GM19099 (cell line): ENCODE data around the gene CD59.

Experiments
- POLR2A ChIP-seq: IDR thresholded peaks from 3 replicates; pipeline ENCODE4 v1.6.1; 2011; ENCODE audit warnings: low read depth; ENCODE audit not compliant: insufficient read length; ENCODE audit errors: extremely low read depth

CD59 gene

DNA sequence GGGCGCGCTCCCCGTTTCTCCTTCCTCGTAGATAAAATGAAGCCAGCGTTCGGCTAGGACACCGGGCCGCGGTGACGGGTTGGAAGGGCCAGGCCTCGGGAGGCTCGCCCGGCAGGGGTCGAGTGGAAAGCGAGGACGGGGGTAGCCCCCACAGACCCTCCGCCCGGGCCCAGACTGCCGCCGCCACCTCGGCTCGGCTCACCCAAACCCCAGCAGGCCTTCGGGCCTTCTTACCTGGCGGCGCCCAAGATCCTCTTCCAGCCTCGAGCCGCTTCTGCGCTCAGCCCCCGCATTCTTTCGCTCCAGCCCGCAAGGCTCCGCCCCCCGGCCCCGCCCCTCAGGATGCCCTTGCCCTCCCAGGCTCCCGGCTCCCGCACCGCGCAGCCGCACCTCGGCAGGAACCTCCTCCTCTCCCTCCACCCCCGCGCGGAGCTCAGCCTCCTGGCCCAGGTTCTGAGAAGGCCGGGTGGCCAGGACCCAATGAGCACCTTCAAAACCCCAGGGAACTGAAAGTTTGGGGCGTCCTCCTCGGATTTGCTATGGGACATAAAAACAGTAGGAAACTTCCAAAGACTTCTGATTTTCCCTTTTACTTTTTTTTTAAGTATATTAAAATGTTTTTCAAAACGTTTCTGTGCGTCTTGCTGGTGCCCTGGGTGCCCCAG lies at the start of gene CD59:
Gene CD59, minus strand, starts transcription at position 276 of the 665 bp plus-strand sequence. CDS start 13,978 bp downstream, outside the sequence.
- TF ChIP-seq POLR2A = peak; percentile 84

- TF ChIP-seq POLR2A = no peak
Observed at GRCh38 chr11:33785609-33786008, 49.4 kb upstream of the CD59 start.

DNA sequence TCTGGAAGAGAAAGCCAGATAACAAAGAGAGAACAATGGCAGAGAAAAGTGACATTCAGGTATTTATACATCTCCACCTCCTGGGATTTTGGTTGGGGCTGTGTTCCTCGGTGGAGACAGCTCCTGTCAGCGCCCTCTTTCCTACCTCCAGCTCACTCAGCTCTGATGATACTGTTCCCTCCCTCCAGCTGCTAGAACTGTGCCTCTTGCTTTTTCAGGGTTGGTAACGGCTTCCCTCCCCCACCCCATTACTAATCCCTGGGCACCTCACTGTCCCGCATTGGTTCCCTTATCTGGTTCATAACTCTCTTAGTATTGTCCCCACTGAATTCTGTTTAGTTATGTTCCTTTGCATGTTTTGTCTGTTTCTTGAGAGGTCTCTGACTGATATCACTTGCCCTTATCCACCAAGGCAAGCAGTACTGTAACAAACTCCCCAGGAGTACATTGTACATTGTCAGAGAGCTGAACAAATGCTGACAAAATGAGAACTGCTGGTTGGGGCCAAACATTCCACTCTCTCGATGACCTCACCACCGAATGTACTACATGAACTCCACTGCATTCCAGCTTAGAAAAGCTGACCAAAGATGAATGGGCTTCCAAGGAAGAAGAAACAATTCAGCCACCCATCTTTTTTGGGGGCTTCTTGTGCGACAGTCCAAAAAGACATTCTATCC lies 43.8 kb upstream of the CD59 start:
- no peak for TF ChIP-seq POLR2A

DNA sequence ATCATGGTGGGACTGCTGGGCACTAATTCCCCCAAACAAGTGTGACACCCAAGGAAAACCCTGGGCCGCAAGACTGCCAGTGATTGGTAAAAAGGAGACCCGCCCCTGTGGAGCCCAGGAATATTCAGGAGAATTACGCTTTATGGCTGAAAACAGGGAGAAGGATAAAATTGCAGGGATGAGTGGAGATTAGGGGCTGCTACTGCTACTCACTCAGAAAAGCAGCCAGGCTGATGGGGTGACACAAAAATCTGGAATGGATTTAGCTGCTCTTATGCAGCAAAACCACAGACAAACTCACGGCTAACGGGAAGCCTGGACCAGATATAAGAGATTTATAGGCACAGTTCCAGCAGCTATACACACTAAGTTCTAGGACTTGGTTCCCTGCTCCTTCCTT lies 42.5 kb upstream of the CD59 start:
- no peak for TF ChIP-seq POLR2A

DNA sequence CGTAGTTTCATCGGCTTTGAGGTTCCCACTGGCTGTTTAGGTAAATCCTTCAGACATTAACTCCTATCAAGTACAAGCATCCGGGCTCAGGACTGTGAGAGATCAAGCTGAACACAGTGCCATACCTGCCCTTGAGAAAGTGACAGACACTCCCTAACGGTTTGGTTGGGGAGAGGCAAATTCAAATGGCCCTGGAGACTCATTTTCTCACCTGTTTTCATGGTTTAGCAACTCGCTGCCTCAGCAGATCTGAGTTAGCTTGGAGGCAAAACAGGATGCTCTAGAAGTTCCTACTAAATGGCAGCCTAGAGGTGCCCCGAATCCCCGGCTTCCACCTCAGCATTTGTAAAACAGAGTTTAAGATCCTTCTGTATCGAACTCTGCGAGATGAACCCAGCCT lies 41.7 kb upstream of the CD59 start:
- TF ChIP-seq POLR2A = no peak

DNA sequence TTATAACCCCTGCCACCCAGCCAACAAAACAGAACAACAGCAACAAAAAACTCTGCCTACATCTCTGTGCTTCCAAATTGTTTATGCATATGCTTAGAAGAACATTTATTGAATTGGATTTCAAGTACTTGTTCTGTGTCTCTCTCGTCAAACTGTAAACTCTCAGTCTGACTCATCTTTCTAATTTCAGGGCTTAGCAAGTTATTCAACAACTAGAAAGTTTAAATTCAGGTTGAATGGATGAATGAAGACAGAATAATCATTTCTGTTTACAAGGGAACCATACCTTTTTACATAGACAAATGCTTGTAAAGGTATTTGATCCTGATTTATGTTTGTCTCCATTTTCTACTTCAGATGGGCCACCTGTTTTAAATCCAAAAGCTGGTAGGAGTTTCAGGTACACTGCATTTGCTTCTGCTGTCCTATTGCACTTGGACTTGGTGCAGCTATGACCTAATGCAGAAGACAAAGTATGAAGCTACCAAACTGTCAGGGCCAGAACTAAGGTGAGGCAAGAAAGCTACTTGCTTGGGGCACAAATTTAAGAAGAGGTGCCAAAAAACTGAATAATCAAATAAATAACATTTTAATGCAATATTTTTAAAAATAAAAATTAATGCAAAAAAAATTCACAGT lies 39.7 kb upstream of the CD59 start:
- no peak for TF ChIP-seq POLR2A

DNA sequence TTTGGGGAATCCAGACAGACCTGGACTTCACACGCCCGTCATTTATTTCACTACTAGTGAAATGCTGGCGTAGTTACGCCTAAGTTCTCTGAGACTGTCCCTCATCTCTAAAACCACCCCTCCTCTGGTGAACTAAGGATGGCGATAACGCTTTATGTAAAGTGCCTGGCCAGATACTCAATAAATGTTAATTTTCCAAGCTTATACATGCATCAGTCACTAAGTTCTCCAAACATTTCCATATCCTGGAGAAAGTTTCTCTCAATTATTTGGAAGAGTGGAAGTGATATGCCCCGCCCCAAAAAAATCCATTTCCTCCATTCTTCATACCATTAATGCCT lies 39.2 kb upstream of the CD59 start:
- no peak for TF ChIP-seq POLR2A

- no peak for TF ChIP-seq POLR2A
Observed at GRCh38 chr11:33774736-33775466, 38.7 kb upstream of the CD59 start.

GRCh38 chr11:33773987-33774735 lies 37.9 kb upstream of the CD59 start, which contains the start of gene FBXO3:
Gene FBXO3 (minus strand): TSS chr11:33774520. CDS start chr11:33774497, 23 bp downstream.
- peak; percentile 87 for TF ChIP-seq POLR2A

GRCh38 chr11:33773404-33773986 lies 37.3 kb upstream of the CD59 start:
- TF ChIP-seq POLR2A = no peak

DNA sequence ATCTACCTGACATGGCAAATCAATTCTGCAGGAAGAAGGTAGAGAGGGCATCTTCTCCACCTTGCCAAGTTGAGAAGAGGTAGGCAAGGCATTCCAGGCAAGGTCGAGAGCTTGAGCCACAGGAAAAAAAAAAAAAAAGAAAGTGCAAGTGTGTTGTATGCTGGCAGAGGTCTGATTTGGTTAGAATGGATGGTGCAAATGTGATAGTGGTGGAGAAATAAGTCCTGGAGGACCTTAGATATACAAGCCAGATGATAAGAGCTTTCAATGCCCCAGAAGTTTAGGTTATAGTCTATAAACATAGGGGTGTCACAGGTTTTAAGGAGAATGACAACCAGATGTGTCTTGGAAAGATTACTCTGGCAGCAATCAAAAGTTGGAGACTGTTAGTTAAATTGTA lies 36.6 kb upstream of the CD59 start:
- no peak for TF ChIP-seq POLR2A

- TF ChIP-seq POLR2A = no peak
Observed at GRCh38 chr11:33772300-33772699, 36.1 kb upstream of the CD59 start.

DNA sequence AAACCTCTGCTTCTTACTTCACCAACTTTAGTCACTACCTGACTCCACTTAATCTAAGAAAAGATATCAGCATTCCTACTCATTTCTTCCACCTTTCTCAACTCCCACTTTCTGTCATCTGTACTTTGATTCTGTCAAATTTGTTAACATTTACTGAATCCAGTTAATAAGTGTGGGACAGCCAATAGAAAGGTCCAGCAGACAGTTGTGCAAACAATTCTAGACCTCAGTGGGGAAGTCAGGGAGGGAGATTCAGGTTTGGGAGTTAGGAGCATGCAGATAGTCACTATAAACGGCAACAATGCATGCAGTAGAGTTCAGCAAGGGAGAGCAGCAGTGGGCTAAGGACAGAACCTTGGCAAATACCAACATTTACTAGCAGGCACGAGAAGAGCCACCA lies 34.0 kb upstream of the CD59 start:
- TF ChIP-seq POLR2A = no peak

DNA sequence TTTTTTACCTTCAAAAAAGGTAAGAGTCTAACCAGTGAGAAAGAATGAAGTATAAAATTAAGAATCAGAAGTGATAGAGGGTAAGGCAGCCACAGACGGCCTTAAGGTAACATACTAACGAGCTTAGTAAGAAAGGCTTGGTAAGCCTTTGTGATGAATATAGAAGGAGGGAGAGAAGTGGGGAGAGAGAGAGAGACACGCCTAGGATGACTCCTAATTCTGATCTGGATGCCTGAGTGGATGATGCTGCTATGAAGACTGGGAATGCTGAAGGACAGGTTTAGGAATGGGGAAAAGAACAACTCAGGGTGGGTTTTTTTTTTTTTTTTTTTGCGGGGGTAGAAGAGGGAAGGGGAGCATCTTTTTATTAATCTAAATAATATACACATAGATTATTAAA lies 33.3 kb upstream of the CD59 start:
- TF ChIP-seq POLR2A = no peak

DNA sequence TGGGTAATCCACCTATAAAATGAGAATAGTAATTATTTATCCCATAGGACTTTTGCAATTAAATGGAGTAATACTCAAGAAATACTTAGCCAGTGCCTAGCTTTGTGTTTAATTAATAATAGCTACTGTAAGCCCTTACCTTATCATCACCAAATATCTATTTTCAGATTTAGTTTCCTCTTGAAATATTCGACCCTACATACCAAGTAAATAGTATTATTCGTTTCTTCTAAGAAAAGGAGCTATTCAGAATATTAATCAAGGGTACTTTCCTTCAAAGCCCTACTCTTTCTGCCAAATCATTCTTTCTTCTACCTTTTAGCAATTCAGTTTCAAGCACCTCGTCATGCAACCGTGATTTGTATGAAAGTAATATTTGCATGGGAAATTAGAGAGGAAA lies 31.4 kb upstream of the CD59 start:
- TF ChIP-seq POLR2A = no peak

DNA sequence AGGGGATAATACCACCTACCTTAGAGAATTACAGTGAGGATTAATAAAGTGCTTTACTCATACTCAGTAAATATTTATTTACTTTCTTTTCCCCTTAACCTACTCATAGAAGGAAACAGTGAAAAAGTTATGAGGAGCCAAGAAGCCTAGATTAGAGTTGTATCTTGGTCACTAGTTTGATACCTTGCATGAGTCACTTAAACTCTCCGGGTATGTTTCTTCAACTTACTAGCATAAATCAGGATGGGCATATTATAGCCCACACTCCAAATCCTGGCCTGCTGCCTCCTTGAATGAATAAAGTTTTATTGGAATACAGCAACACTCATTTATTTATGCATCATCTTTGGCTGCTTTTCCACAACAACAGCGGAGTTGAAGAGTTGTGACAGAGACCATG lies 29.9 kb upstream of the CD59 start:
- no peak for TF ChIP-seq POLR2A
